Astrocyte (in vitro differentiated cells and primary cell): ENCODE results near the gene DUSP1. TPM values are rescaled to one million over a fixed set of nuclear protein-coding genes. Genes with fewer than 3 reads are reported as not detected.

Source experiments
- DNase-seq: peaks from one replicate; pipeline ENCODE4 v3.0.0-alpha.2; 2010; ENCODE audit warnings: low read depth
- FAIRE-seq: peaks from 2 replicates; lab custom pipeline; 2011; peaks lifted over from hg19 to GRCh38; lab: Jason Lieb, UNC
- H2AFZ ChIP-seq: 2 replicates; pipeline ENCODE4 v1.6.0; 2012; ENCODE audit warnings: low read depth, low read length, inconsistent platforms
- H3K27ac ChIP-seq: 2 replicates; pipeline ENCODE4 v1.5.1; 2011; ENCODE audit warnings: low read depth, low read length, inconsistent platforms
- H3K27me3 ChIP-seq: 2 replicates; pipeline ENCODE4 v1.6.0; 2011; ENCODE audit warnings: low read length, inconsistent platforms; ENCODE audit not compliant: insufficient read depth
- H3K36me3 ChIP-seq: 2 replicates; pipeline ENCODE4 v1.5.1; 2011; ENCODE audit warnings: low read length, inconsistent platforms; ENCODE audit not compliant: insufficient read depth
- H3K4me1 ChIP-seq: 2 replicates; pipeline ENCODE4 v1.5.1; 2011; ENCODE audit warnings: low read length, inconsistent platforms; ENCODE audit not compliant: insufficient read depth
- H3K4me2 ChIP-seq: 2 replicates; pipeline ENCODE4 v1.6.0; 2012; ENCODE audit warnings: low read length, inconsistent platforms
- H3K4me3 ChIP-seq: 2 replicates; pipeline ENCODE4 v1.5.1; 2011; ENCODE audit warnings: low read depth, mild to moderate bottlenecking, low read length, inconsistent platforms; ENCODE audit not compliant: insufficient read depth
- H3K79me2 ChIP-seq: 2 replicates; pipeline ENCODE4 v1.6.0; 2012; ENCODE audit warnings: mild to moderate bottlenecking, low read length, inconsistent platforms; ENCODE audit not compliant: insufficient read depth
- H3K9ac ChIP-seq: 2 replicates; pipeline ENCODE4 v1.6.0; 2012; ENCODE audit warnings: mild to moderate bottlenecking, low read length, inconsistent platforms
- H3K9me3 ChIP-seq: 2 replicates; pipeline ENCODE4 v1.5.1; 2012; ENCODE audit warnings: low read depth, mild to moderate bottlenecking, low read length, inconsistent platforms; ENCODE audit not compliant: insufficient read depth
- H4K20me1 ChIP-seq: 2 replicates; pipeline ENCODE4 v1.6.0; 2012; ENCODE audit warnings: low read length, inconsistent platforms; ENCODE audit not compliant: insufficient read depth
- H3K27ac Mint-ChIP-seq: one replicate; pipeline ENCODE4 v1.8.0; 2021; ENCODE audit warnings: mild to moderate bottlenecking, mixed read lengths; ENCODE audit not compliant: unreplicated experiment
- H3K27me3 Mint-ChIP-seq: one replicate; pipeline ENCODE4 v1.8.0; 2021; ENCODE audit warnings: low read depth, mixed read lengths; ENCODE audit not compliant: unreplicated experiment
- H3K36me3 Mint-ChIP-seq: one replicate; pipeline ENCODE4 v1.8.0; 2021; ENCODE audit warnings: low read depth, mixed read lengths; ENCODE audit not compliant: unreplicated experiment
- H3K4me1 Mint-ChIP-seq: one replicate; pipeline ENCODE4 v1.8.0; 2021; ENCODE audit warnings: low read depth, mixed read lengths; ENCODE audit not compliant: unreplicated experiment
- H3K4me3 Mint-ChIP-seq: one replicate; pipeline ENCODE4 v1.8.0; 2021; ENCODE audit warnings: mild to moderate bottlenecking, moderate library complexity, mixed read lengths; ENCODE audit not compliant: unreplicated experiment
- H3K9me3 Mint-ChIP-seq: one replicate; pipeline ENCODE4 v1.8.0; 2021; ENCODE audit warnings: mild to moderate bottlenecking, mixed read lengths; ENCODE audit not compliant: unreplicated experiment
- CTCF ChIP-seq: IDR thresholded peaks from 2 replicates; pipeline ENCODE4 v1.5.1; 2011; ENCODE audit warnings: low read depth, mild to moderate bottlenecking, inconsistent platforms, low read length, moderate library complexity; ENCODE audit not compliant: insufficient read depth
- EZH2 ChIP-seq: IDR thresholded peaks from 2 replicates; pipeline ENCODE4 v1.6.1; 2012; ENCODE audit warnings: mild to moderate bottlenecking, low read length, inconsistent platforms; ENCODE audit not compliant: insufficient read depth
- total RNA-seq: library from RNA; stranded (reverse); gene quantifications from 2 replicates; pipeline ENCODE4 v1.2.1, GENCODE V29; 2021

The DUSP1 gene
- total RNA-seq, 1 donor from 2014 or later, result 90.1 TPM

- Mint-ChIP-seq H3K4me1 (peaks cover 21% of the 10 kb centered on the region), H3K27me3 (no peaks in the 10 kb centered on the region), H3K4me3 (no peak overlapping the region), H3K27ac (no peak overlapping the region), H3K9me3 (no peaks in the 10 kb centered on the region), H3K36me3 (no peaks in the 10 kb centered on the region)
- no peaks in the 10 kb centered on the region for H3K36me3 ChIP-seq
- FAIRE-seq (no peak), DNase-seq (no peak)
- no peaks in the 10 kb centered on the region for H3K79me2 ChIP-seq
- H3K4me1 ChIP-seq, result peaks cover 26% of the 10 kb centered on the region
- peak overlapping the region; percentile 39 for H2AFZ ChIP-seq
- H3K4me2 ChIP-seq, result no peak overlapping the region
- H3K27ac ChIP-seq, result no peak overlapping the region
- no peaks in the 10 kb centered on the region for H4K20me1 ChIP-seq
- H3K9ac ChIP-seq, result no peak overlapping the region
- no peaks in the 10 kb centered on the region for H3K9me3 ChIP-seq
- no peaks in the 10 kb centered on the region for H3K27me3 ChIP-seq
- no peak overlapping the region for H3K4me3 ChIP-seq
- no peak for TF ChIP-seq EZH2
- TF ChIP-seq CTCF, result peak; percentile 19
Measured at GRCh38 chr5:172736508-172737135, 34.4 kb downstream of the DUSP1 start.

GRCh38 chr5:172735141-172735831 is 35.7 kb downstream of the DUSP1 start:
- H3K4me1 ChIP-seq, result peaks cover 19% of the 10 kb centered on the region
- H3K79me2 ChIP-seq, result no peaks in the 10 kb centered on the region
- H3K9me3 Mint-ChIP-seq, result no peaks in the 10 kb centered on the region
- no peaks in the 10 kb centered on the region for H3K27me3 ChIP-seq
- no peaks in the 10 kb centered on the region for H3K9me3 ChIP-seq
- H3K4me1 Mint-ChIP-seq, result peaks cover 16% of the 10 kb centered on the region
- no peak overlapping the region for H3K4me3 ChIP-seq
- no peak overlapping the region for H2AFZ ChIP-seq
- H3K4me3 Mint-ChIP-seq, result no peak overlapping the region
- no peak for DNase-seq
- no peaks in the 10 kb centered on the region for H3K36me3 ChIP-seq
- no peak overlapping the region for H3K27ac Mint-ChIP-seq
- H3K27me3 Mint-ChIP-seq, result no peaks in the 10 kb centered on the region
- no peaks in the 10 kb centered on the region for H4K20me1 ChIP-seq
- no peak overlapping the region for H3K27ac ChIP-seq
- H3K9ac ChIP-seq, result no peak overlapping the region
- no peak for TF ChIP-seq EZH2
- FAIRE-seq, result no peak
- no peaks in the 10 kb centered on the region for H3K36me3 Mint-ChIP-seq
- H3K4me2 ChIP-seq, result no peak overlapping the region

GRCh38 chr5:172733974-172734346 is 37.0 kb downstream of the DUSP1 start:
- H3K36me3 Mint-ChIP-seq, result no peaks in the 10 kb centered on the region
- peaks cover 19% of the 10 kb centered on the region for H3K4me1 ChIP-seq
- peaks cover 16% of the 10 kb centered on the region for H3K4me1 Mint-ChIP-seq
- no peaks in the 10 kb centered on the region for H3K27me3 ChIP-seq
- H3K4me3 Mint-ChIP-seq, result no peak overlapping the region
- H2AFZ ChIP-seq, result peak overlapping the region; percentile 14
- no peaks in the 10 kb centered on the region for H3K36me3 ChIP-seq
- peak overlapping the region; percentile 98 for H3K27ac Mint-ChIP-seq
- no peaks in the 10 kb centered on the region for H3K9me3 ChIP-seq
- peak overlapping the region; percentile 89 for H3K27ac ChIP-seq
- no peak for FAIRE-seq
- H3K4me3 ChIP-seq, result no peak overlapping the region
- no peaks in the 10 kb centered on the region for H3K79me2 ChIP-seq
- no peaks in the 10 kb centered on the region for H3K9me3 Mint-ChIP-seq
- H3K9ac ChIP-seq, result peak overlapping the region; percentile 76
- peak overlapping the region; percentile 48 for H3K4me2 ChIP-seq
- no peak for DNase-seq
- no peak for TF ChIP-seq CTCF
- TF ChIP-seq EZH2, result no peak
- no peaks in the 10 kb centered on the region for H4K20me1 ChIP-seq
- H3K27me3 Mint-ChIP-seq, result peaks cover 5% of the 10 kb centered on the region
